HG02840 (cell line): ENCODE results near the gene AKIRIN1.
"Not testable (repeated sequence)": the region's sequence is repeated elsewhere in the genome, so short reads cannot be mapped to it uniquely, and the experiment has no call there.

Experiments used
- ATAC-seq: cut with Tn5 transposase; IDR thresholded peaks from one replicate; pipeline ENCODE4 v1.9.1; 2021; ENCODE audit warnings: mild to moderate bottlenecking, moderate library complexity, moderate number of reproducible peaks; ENCODE audit not compliant: unreplicated experiment, low FRiP score

Gene AKIRIN1

DNA sequence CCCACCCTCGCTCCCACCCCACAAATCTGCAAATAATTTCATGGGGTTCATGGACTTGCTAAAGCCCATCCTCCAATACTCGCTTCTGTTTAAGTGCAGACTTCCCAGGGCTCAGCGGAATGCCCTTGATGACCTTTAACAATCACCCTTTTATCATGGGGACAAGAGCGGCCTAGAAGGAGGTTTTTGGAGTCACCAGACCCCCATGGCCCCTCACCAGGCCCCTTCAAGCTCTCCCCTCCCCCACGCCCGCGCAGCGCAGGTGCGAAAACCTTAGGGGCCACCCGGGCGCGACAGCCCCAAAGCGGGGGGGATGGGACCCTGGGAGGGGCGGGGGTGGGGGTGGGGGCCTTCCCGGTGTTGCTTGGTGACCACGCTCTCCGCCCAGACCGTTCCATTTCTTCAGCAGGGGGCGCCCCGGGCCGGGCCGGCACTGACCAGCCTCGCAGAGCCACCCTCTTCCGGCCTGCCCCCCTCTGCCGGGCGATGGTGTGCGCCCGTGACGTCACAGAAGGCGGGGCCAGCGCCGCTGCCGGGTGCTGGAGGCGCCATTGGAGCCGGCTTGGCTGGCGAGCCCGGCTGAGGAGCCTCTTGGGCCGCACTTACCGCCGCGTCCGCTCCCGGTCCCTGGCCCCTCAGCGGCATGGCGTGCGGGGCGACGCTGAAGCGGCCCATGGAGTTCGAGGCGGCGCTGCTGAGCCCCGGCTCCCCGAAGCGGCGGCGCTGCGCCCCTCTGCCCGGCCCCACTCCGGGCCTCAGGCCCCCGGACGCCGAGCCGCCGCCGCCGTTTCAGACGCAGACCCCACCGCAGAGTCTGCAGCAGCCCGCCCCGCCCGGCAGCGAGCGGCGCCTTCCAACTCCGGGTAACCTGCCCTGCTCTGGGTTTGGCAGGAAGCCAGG lies at the start of gene AKIRIN1:
Gene AKIRIN1, plus strand, starts transcription at position 539 of the 900 bp plus-strand sequence. Its CDS starts 105 bp downstream, at position 644.
- ATAC-seq = peak; percentile 95

DNA sequence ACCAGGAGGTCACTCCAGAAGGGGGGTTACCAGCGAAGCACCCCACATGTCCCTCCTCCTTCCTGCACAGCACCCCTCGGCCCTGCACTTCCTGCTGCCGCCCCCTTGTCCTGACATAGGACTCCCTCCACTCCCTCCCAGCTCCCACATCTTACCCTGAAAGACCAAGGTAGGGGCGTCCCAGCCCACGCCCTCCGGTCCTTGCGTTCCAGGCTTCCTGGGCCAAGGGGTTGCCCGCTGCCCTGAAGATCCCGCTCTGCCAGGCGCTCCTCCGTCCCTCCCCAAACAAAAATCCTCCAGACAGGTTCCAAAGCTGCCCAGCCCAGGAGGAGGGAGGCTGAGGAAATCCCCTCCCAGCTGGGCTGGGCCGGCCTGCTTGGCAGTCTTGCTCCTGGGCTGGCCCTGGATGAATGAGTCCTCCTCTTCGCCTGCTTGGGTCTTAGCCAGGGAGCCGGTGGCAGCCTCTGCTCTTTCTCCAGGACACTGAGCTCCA lies 49.5 kb upstream of the AKIRIN1 start, which contains the start of gene RHBDL2:
Gene RHBDL2, minus strand, starts transcription at position 304 of the 493 bp plus-strand sequence. CDS start 22,618 bp downstream, outside the sequence.
- no peak for ATAC-seq

DNA sequence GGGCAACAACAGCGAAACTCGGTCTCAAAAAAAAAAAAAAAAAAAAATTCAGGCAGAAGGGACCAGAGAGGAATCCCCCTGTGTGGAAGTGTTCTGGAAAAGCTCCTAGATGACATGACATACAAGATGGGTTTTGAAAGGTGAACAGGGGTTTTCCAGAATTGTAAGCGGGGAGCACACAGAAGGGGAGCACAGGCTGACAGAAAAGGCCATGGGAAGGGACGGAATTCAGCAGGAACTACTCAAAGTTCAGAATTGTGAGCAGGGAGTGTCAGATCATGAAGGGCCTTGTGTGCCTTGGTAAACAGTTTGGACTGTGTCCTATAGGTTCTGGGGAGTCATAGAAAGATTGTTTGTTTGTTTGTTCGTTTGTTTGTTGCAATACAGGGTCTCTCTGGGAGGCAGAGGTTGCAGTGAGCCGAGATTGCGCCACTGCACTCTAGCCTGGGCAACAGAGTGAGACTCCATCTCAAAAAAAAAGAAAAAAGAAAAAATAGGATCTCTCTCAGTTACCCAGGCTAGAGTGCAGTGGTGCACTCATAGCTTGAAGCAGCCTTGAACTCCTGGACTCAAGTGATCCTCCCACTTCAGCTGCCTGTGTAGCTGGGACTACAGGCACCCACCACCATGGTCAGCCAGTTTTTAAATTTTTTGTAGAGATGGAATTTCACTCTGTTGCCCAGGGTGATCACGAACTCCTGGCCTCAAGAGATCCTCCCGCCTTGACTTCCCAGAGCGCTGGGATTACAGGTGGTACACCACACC lies 48.2 kb upstream of the AKIRIN1 start:
- ATAC-seq = no peak

DNA sequence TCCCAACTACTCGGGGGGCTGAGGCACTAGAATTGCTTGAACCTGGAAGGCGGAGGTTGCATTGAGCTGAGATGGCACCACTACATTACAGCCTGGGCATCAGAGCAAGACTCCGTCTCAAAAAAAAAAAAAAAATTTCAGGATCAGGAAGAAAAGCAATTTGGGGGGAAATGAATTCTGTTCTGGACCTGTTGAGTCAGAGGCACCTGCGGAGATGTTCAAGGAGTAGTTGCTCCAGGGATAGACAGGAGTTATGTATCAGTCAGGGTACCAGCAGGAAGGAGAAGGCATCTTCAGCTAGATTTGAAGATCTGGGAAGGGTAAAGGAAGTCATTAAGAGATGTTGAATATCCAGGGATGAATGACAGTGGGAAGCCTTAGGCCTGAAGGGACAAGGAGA lies 46.5 kb upstream of the AKIRIN1 start:
- ATAC-seq = no peak

DNA sequence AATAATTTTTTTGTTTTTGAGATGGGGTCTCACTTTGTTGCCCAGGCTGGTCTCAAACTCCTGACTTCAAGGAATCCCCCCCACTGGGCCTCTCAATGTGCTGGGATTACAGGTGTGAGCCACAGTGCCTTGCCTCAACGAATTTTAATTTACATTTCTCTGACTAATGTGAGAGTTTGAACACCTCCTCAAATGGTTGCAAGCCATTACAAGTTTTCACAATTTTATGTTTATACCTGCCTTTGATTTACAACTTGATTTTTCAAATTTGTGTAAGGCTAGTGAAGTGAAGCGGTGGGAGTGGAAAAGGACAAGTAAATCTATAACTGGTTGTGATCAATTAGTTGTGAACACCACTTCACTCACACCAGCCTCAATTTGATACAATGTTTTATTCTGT lies 40.5 kb upstream of the AKIRIN1 start:
- no peak for ATAC-seq

DNA sequence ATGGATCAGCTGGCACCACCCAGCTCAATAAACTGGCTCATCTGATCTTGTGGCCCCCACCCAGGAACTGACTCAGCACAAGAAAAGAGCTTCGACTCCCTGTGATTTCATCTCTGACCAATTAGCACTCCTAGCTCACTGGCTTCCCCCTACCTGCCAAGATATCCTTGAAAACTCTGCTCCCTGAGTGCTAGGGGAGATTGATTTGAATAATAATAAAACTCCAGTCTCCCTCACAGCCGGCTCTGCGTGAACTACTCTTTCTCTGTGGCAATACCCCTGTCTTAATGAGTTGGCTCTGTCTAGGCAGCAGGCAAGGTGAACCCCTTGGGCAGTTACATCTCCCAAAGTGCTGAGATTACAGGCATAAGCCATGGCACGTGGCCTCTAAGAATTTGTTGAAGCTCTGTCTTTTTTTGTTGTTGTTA lies 37.6 kb upstream of the AKIRIN1 start:
- ATAC-seq = no peak

DNA sequence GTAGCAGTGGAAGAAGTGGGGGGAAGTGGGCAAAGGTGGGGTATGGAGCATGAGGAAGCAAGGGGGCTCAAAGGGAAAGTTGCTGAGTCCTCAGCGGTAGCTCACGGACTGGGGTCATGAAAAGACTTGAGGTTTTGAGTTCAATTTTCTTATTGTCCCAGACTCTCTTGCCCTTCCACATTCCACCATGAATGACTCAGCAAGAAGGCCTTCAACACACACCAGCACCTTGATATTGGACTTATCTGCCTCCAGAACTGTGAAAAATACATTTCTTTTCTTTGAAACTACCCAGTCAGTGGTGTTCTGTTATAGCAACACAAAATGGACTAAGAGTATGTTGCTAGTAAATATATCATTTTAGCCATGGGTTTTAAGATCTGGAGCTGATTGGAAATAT lies 32.1 kb upstream of the AKIRIN1 start:
- no peak for ATAC-seq

DNA sequence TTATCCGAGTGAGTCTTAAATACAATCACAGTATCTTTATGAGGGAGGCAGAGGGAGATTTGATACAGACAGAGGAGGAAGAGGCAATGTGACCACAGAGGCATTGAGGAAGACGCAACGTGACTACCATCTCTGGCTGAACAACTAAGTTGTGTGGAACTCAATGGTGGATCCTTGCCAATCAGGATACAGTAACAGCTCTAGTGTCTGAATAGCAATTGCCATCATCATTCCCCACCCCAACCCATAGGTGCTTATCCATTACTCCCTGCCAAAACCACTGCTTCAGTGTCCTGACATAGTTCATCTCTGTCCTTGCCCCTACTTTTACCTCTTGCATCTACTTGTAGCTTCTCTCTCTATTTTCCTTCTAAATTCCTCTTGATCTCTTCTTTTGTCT lies 29.0 kb upstream of the AKIRIN1 start:
- ATAC-seq = no peak

- ATAC-seq = no peak
Measured at GRCh38 chr1:38962560-38962959, 28.5 kb upstream of the AKIRIN1 start.

GRCh38 chr1:38964140-38964548 lies 26.9 kb upstream of the AKIRIN1 start:
- ATAC-seq = no peak

DNA sequence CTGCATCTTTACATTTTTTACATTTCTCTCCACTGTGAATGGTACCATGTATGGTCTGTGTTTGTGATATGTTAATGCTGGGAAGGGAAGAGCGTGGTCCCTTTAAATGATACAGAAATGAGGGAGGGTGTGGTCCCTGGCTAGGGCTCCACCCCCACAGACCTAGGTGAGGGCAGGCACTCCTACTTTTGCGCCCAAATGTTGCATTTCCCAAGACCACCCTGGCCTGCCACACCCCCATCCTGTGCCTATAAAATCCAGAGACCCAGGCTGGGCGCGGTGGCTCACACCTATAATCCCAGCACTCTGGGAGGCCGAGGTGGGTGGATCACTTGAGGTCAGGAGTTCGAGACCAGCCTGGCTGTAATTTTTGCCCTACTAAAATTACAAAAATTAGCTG lies 17.9 kb upstream of the AKIRIN1 start:
- not testable (repeated sequence) for ATAC-seq

- ATAC-seq = no peak
Measured at GRCh38 chr1:38973659-38974437, 17.2 kb upstream of the AKIRIN1 start.

GRCh38 chr1:38977399-38978244 lies 13.5 kb upstream of the AKIRIN1 start:
- not testable (repeated sequence) for ATAC-seq

DNA sequence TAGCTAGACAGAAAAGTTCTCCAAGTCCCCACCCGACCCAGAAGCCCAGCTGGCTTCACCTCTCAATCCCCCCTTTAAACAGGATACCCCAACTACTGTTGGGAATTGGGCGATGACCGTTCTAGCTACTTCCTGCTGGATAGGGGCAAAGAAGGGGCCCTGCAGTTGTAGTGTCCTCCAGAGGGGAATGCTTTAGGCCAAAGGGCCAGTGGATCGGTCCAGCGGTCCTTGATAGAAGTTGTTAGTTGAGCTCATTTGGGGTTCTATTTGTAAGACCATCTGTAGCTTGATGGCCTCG lies 12.9 kb upstream of the AKIRIN1 start:
- not testable (repeated sequence) for ATAC-seq

- ATAC-seq = not testable (repeated sequence)
Measured at GRCh38 chr1:38979380-38979779, 11.7 kb upstream of the AKIRIN1 start.

DNA sequence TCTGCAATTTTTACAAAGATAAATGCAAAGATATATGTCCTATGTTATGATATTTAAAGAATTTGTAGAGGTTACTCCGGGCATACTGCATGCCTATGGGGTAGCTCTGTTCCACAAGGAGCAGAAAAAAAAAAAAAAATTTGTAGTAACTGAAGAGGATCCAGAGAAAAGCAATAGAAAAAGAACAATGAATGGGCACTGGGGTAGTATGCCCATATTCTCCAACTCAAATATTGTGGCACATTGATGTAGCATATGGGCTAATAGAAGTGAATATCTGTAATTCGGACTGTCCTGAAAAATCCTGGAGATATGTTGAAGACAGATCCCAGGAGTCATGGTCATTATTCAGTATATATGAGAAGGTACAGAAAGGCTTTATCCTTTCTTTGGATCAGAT lies 1.1 kb upstream of the AKIRIN1 start:
- ATAC-seq = no peak

- no peak for ATAC-seq
Measured at GRCh38 chr1:38990386-38990737, 714 bp upstream of the AKIRIN1 start.

DNA sequence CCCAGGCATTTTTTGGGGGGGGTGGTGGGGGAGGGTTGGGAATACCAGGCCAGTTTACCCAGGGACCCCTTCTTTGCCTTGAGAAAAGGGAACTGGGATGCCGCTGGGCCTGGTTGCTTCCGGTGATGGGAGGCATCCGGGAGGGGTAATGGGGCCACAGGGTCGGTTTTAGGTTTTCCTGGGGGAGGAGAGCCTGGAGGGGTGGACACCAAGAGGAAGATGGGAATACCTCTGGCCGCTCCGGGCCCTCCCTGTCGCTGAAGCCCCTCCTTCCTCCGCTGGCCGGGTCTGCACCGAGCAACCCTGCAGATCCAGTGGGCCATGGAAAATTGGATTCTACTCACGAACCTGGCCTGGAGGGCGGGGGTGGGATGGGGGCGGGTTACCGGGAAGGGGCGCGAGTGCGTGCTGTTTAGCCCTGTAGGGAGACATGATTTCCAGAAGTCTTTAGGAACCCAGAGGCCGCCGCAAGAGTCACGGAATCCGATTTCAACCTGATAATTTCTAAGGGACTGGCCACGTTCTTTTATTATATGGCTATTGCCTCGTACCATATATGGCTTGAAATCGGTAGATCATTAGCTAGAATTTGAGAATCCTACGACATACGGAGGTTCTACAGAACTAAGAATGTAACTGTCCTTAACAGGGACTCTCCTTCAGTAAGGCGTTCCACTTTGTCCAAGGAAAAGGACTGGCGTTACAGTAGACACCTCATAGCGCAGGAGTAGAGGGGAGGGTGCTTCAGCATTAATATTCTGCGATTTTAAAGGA lies 749 bp downstream of the AKIRIN1 start:
- ATAC-seq = peak; percentile 9
